Stimulated activated CD4-positive, alpha-beta T cell treated with anti-CD3 and anti-CD28 coated beads, Interleukin-12 subunit alpha, Interleukin-12 subunit beta, amount 100 ng/mL, for 48 hours (primary cell): ENCODE data around the gene NCAPD2.
A peak's percentile ranks its signal among the peaks of the same experiment; 100 is the strongest.

Experiments used
- DNase-seq, 3 donors: peaks; one replicate each; pipeline ENCODE4 v3.0.0-alpha.2; 2020; ENCODE audit warnings: low read depth in 2 of 3, low spot score in 1 of 3

The NCAPD2 gene

GRCh38 chr12:6532051-6532926 is 38.4 kb downstream of the NCAPD2 start:
- DNase-seq = peak; percentile 79 to 81 (median 80)

- peak in 2 of 3 donors; percentile 43 to 60 for DNase-seq
These were observed 39.2 kb downstream of the NCAPD2 start for GRCh38 chr12:6532927-6533652.

- no peak for DNase-seq
These were observed 39.7 kb downstream of the NCAPD2 start for GRCh38 chr12:6533653-6533922.

GRCh38 chr12:6533923-6534694 is 40.2 kb downstream of the NCAPD2 start, which contains the start of gene GAPDH:
Gene GAPDH (plus strand): TSS chr12:6534517. CDS start chr12:6534833, 316 bp downstream.
- peak; percentile 85 to 88 (median 87) for DNase-seq

GRCh38 chr12:6534695-6534944 is 40.7 kb downstream of the NCAPD2 start:
- DNase-seq = no peak

DNA sequence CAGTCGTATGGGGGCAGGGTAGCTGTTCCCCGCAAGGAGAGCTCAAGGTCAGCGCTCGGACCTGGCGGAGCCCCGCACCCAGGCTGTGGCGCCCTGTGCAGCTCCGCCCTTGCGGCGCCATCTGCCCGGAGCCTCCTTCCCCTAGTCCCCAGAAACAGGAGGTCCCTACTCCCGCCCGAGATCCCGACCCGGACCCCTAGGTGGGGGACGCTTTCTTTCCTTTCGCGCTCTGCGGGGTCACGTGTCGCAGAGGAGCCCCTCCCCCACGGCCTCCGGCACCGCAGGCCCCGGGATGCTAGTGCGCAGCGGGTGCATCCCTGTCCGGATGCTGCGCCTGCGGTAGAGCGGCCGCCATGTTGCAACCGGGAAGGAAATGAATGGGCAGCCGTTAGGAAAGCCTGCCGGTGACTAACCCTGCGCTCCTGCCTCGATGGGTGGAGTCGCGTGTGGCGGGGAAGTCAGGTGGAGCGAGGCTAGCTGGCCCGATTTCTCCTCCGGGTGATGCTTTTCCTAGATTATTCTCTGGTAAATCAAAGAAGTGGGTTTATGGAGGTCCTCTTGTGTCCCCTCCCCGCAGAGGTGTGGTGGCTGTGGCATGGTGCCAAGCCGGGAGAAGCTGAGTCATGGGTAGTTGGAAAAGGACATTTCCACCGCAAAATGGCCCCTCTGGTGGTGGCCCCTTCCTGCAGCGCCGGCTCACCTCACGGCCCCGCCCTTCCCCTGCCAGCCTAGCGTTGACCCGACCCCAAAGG is 41.2 kb downstream of the NCAPD2 start:
- DNase-seq = peak; percentile 64 to 69 (median 68)

DNA sequence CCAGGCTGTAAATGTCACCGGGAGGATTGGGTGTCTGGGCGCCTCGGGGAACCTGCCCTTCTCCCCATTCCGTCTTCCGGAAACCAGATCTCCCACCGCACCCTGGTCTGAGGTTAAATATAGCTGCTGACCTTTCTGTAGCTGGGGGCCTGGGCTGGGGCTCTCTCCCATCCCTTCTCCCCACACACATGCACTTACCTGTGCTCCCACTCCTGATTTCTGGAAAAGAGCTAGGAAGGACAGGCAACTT is 41.7 kb downstream of the NCAPD2 start:
- no peak for DNase-seq

- no peak for DNase-seq
These were observed 42.3 kb downstream of the NCAPD2 start for GRCh38 chr12:6535960-6536847.

DNA sequence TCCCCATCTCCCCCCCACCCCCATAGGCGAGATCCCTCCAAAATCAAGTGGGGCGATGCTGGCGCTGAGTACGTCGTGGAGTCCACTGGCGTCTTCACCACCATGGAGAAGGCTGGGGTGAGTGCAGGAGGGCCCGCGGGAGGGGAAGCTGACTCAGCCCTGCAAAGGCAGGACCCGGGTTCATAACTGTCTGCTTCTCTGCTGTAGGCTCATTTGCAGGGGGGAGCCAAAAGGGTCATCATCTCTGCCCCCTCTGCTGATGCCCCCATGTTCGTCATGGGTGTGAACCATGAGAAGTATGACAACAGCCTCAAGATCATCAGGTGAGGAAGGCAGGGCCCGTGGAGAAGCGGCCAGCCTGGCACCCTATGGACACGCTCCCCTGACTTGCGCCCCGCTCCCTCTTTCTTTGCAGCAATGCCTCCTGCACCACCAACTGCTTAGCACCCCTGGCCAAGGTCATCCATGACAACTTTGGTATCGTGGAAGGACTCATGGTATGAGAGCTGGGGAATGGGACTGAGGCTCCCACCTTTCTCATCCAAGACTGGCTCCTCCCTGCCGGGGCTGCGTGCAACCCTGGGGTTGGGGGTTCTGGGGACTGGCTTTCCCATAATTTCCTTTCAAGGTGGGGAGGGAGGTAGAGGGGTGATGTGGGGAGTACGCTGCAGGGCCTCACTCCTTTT is 43.1 kb downstream of the NCAPD2 start:
- no peak for DNase-seq

DNA sequence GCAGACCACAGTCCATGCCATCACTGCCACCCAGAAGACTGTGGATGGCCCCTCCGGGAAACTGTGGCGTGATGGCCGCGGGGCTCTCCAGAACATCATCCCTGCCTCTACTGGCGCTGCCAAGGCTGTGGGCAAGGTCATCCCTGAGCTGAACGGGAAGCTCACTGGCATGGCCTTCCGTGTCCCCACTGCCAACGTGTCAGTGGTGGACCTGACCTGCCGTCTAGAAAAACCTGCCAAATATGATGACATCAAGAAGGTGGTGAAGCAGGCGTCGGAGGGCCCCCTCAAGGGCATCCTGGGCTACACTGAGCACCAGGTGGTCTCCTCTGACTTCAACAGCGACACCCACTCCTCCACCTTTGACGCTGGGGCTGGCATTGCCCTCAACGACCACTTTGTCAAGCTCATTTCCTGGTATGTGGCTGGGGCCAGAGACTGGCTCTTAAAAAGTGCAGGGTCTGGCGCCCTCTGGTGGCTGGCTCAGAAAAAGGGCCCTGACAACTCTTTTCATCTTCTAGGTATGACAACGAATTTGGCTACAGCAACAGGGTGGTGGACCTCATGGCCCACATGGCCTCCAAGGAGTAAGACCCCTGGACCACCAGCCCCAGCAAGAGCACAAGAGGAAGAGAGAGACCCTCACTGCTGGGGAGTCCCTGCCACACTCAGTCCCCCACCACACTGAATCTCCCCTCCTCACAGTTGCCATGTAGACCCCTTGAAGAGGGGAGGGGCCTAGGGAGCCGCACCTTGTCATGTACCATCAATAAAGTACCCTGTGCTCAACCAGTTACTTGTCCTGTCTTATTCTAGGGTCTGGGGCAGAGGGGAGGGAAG is 43.9 kb downstream of the NCAPD2 start:
- peak; percentile 75 to 81 (median 77) for DNase-seq

- DNase-seq = peak in 2 of 3 donors; percentile 38
These were observed 44.8 kb downstream of the NCAPD2 start for GRCh38 chr12:6538420-6539313.

GRCh38 chr12:6539314-6539682 is 45.4 kb downstream of the NCAPD2 start:
- no peak for DNase-seq

DNA sequence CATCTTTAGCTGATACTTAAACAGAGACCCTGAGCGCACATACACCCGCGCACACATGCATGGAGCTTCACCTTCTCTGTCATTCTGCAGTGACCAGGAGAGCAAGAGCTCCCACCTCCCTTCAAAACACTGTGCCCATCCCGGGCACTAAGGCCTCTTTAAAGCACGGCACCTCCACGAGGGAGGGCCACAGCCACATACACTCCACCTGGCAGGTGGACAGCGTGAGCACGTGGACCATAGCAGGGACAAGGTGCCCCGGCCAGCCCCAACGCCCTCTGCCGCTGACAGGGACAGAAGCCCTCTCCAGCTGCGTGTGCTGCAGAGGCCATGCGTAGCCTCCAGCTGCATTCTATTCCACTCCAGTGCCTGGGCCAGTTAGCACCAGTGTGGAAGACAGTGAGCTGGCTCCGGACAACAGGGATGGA is 45.8 kb downstream of the NCAPD2 start:
- DNase-seq = no peak

DNA sequence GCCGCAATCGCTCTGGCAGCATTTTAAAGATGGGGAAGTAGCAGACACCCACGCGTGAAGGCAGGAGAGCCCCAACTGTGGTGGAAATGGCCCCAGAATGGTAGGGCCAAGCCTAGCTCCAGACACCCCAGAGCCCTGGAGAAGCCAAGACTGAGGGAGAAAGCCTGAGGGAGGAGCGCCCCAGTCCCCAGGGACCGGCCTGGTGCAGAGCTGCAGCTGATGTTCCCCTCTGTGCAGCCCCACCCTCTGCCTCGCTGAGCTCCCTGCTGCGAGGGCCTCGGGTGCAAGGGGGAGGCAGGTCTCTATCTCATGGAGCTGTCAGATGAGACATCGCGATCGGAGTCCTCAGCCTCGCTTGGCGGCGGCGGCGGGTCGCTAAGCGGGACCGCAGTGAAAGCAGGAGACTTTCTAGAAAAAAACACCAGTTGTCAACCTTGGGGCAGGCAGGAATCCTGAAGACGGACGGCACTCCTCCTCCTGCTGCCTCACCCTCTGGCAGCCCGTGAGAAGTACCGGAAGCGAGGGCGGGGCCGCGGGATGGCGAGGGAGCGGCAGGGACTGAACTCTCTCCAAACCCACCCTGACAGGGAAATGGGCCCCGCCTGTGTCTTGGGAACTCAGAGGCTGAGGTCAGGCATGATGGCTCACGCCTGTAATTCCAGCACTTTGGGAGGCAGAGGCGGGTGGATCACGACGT is 46.4 kb downstream of the NCAPD2 start:
- peak in 2 of 3 donors; percentile 30 to 42 for DNase-seq

DNA sequence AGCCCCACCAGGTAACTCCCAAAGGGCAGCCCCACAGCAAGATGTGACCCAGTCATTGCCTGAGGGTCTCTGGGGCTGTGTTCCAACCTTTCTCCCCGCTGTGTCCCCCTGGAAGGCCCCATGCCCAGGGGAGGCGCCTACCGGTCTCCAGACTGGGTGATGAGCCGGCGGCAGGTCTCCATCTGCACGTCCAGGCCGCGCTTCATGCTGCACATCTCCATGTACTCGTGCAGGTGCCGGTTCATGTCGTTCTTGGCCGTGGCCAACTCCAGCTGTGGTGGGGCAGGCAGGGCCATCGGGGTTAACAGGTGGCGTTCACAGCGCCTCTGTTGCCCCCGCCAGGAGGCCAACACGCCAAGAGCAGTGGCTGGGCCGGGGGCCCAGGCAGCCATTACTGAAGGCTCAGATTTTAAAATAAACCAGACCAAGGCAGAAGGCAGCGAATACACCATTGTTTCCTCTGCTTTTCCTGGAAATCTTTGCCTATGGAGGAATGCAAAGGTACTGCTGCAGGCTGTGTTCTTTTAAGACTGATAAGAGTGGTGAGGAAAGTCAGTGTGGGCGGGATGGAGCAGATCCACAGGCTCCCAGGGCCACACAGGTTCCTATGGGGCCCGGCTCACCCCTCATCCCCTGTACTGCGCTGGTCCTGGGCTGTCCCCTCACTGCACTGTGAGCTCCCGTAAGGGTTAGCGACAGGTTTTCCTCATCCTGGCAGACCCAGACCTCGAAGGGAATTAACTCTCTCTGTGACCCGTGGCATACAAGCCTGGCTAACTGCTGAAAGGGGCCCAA is 47.7 kb downstream of the NCAPD2 start:
- DNase-seq = no peak

DNA sequence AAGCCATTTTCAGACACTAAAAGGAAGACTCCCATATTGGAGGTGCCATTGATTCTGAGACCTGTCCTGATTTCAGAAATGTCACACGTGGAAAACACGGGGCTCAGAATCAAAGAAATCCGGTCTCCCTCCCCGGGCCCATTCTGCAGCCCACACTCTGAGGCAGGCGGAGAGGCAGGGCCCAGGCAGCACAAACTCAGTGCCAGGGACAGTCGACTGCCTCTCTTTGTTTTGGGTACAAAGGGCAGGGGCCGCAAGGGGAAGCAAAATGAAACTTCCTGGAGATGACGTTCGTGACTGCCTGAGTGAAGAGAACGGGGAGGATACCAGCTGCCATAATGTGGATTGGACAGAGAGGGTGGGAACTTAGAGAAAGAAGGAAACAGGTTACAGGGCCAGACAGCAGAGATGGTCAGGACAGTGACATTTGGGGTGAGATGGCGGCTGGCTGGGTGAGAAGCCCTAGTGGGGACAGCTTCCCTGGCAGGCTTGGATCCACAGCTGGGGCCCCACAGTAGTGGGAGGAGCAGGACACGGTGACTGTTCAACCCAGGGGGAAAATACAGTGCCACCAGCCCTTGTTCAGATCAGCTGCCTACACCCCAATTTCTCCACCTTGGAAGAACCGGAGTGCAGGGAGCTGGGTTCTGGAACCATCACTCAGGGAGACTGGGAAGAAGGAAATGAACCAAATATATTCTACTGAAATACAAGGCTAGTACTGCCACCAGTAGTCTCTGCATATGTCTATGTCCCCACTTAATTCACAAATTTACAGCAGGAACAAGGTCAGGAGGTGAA is 48.5 kb downstream of the NCAPD2 start:
- DNase-seq = no peak
